Measurements from ENCODE around the gene PLK3.
"Not testable (repeated sequence)": the region's sequence is repeated elsewhere in the genome, so short reads cannot be mapped to it uniquely, and the experiment has no call there.

The PLK3 gene

DNA sequence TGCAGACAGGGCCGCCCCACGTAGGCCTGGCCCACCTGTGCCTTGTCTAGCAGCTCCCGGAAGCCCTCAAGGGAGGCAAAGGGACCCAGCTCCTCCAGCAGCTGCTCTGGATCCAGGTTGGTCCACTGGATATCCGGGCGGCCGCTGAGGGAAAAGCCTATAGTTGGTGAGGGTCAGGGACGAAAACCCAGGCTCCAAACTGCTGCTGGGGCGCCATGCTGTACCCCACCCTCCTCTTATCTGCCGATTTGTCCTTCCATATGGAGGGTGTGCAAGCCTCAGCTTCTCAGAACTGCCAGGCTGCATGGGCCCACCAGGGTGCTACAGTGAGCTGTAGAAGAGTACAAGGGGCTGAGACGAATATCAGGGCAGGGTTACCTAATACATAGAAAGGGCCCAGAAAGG is 30.7 kb downstream of the PLK3 start:
- in situ Hi-C loops (cut with HindIII; ENCODE audit: low sequenced_read_pairs), result no loop called here

DNA sequence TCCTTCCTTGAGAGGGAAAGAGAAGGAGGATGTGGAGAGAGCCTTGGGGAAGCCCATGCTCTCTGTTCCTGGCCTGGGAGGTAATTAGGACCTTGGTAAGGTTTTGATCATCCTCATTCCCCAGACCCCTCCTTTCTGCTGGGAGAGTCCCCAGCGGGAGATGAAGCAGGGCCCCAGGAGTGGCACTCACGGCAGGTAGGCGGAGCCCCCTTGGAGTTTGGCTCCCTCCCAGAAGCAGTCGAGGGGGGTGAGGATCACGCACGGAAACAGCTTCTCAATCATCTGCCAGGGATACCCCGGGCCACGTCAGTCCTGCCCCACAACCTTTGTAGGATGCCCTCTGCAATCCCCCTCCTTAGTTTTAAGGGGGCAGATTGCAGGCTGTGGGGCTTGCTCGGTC is 31.3 kb downstream of the PLK3 start:
- TF ChIP-seq, protein P1, sequence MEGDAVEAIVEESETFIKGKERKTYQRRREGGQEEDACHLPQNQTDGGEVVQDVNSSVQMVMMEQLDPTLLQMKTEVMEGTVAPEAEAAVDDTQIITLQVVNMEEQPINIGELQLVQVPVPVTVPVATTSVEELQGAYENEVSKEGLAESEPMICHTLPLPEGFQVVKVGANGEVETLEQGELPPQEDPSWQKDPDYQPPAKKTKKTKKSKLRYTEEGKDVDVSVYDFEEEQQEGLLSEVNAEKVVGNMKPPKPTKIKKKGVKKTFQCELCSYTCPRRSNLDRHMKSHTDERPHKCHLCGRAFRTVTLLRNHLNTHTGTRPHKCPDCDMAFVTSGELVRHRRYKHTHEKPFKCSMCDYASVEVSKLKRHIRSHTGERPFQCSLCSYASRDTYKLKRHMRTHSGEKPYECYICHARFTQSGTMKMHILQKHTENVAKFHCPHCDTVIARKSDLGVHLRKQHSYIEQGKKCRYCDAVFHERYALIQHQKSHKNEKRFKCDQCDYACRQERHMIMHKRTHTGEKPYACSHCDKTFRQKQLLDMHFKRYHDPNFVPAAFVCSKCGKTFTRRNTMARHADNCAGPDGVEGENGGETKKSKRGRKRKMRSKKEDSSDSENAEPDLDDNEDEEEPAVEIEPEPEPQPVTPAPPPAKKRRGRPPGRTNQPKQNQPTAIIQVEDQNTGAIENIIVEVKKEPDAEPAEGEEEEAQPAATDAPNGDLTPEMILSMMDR (IDR thresholded peaks at IDR 0.05; ENCODE audit: low read depth, low read length), result no peak
- H3K4me3 ChIP-seq (ENCODE audit: low read depth, low read length), result no peak overlapping the region
- DNase-seq (ENCODE audit: low read depth, low spot score), result no peak
- in situ Hi-C loops (cut with HindIII; ENCODE audit: low sequenced_read_pairs), result no loop called here

More for the DNA sequence above, 30.7 kb downstream of the PLK3 start:
- no peak for DNase-seq (ENCODE audit: low read depth, low spot score)
- no peak overlapping the region for H3K4me3 ChIP-seq (ENCODE audit: low read depth, low read length)
- TF ChIP-seq, protein P1 (IDR thresholded peaks at IDR 0.05; ENCODE audit: low read depth, low read length), result no peak

DNA sequence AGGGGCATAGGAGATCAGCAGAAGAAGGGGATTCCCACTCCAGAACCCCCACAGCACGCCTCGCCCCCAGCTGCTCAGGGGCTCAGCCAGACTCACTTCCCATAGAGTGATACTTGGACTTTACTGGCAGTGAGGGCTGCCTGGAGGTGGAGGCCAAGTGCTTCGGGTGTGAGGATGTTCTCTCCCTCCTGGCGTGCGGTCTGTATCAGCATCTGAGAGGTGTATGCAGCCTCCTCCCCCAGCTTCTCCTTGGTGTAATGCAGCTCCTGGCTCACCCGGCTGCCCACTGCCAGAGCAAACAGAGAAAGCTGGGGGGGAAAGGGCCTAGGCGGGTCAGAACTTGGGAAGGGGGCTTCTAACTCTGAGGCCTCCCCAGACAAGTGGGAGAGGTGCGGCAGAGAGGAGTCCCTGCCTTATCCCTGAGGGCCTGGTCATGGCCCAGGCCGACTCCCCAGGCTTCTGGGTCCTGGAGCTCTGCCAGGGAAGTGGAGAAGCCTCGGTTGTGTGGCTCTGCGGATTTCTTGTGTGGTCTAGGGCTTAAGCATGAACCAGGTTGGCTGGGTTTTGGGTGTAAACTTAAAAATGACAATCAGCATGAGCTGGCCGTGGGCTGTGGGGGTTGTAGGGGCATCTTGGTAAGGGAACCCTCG is 32.0 kb downstream of the PLK3 start:
- in situ Hi-C loops (cut with HindIII; ENCODE audit: low sequenced_read_pairs), result no loop called here
- TF ChIP-seq, protein P1 (IDR thresholded peaks at IDR 0.05; ENCODE audit: low read depth, low read length), result no peak
- DNase-seq (ENCODE audit: low read depth, low spot score), result no peak
- H3K4me3 ChIP-seq (ENCODE audit: low read depth, low read length), result no peak overlapping the region

DNA sequence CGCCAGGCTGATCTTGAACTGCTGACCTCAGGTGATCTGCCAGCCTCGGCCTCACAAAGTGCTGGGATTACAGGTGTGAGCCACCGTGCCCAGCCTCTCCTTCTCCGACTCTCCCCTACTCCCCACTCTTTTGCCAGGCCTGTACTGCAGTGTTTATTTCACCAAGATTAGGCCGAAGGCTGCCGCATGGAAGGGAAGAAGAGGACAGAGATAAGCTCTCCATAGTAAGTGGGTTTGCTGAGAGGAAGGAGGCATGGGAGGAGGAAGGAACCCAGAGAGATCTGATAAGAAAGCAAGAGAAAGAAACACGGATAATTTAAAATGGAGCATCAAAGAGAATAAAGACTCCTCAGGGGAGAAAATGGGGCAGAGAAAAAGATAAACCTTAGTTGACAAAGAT is 34.2 kb downstream of the PLK3 start:
- in situ Hi-C loops (cut with HindIII; ENCODE audit: low sequenced_read_pairs), result no loop called here

DNA sequence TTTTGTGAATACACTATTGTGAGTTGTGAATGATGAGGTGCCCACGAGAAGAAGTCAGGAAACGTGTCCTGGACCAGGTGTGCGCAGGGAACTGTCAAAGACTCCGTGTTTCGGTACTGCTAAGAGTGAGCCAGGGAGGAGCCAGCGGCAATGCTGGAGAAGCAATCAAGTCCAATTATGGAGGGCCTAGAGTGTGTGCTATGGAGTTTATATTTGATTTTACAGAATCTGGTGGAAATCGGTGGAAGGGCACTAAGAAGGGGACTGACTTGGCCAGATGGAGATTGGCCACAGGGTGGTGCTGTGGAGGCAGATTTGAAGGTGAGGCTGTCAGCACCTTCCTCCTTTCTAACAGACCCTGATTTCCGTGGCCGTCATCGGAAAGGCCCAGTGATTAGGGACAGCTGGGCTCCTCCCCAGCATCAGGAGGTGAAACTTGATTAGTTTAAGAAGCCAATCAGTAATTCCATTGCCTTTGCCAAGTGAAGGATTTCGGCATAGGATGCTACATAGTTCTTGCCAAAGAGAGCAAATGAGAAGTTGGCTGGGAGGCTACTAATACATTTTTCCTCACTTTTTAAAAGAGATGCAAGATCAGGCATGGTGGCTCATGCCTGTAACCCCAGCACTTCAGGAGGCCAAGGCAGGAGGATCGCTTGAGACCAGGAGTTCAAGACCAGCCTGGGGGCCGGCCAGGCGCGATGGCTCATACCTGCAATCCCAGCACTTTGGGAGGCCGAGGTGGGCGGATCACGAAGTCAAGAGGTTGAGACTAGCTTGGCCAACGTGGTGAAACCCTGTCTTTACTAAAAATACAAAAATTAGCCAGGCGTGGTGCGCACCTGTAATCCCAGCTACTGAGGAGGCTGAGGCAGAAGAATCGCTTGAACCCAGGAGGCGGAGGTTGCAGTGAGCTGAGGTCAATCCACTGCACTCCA is 35.8 kb downstream of the PLK3 start:
- peak; percentile 84 for DNase-seq (ENCODE audit: low read depth, low spot score)
- no peak overlapping the region for H3K4me3 ChIP-seq (ENCODE audit: low read depth, low read length)
- TF ChIP-seq, protein P1 (IDR thresholded peaks at IDR 0.05; ENCODE audit: low read depth, low read length), result peak; percentile 91
- in situ Hi-C loops (cut with HindIII; ENCODE audit: low sequenced_read_pairs), result no loop called here

More for the DNA sequence above, 34.2 kb downstream of the PLK3 start:
- no peak for DNase-seq (ENCODE audit: low read depth, low spot score)
- no peak overlapping the region for H3K4me3 ChIP-seq (ENCODE audit: low read depth, low read length)
- TF ChIP-seq, protein P1 (IDR thresholded peaks at IDR 0.05; ENCODE audit: low read depth, low read length), result no peak

DNA sequence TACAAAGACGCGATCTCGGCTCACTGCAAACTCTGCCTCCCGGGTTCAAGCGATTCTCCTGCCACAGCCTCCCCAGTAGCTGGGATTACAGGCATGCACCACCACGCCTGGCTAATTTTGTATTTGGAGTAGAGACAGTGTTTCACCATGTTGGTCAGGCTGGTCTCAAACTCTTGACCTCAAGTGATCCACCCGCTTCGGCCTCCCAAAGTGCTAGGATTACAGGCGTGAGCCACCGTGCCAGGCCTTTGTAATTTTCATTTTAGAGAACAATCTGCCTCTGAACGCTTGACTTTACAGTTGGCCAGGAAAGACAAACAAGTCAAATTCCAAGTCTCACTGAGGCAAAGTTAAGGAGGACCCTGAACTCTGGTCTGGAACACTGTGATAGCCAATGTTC is 38.1 kb downstream of the PLK3 start:
- H3K4me3 ChIP-seq (ENCODE audit: low read depth, low read length); DNase-seq (ENCODE audit: low read depth, low spot score); in situ Hi-C loops (cut with HindIII; ENCODE audit: low sequenced_read_pairs): not testable (repeated sequence)

DNA sequence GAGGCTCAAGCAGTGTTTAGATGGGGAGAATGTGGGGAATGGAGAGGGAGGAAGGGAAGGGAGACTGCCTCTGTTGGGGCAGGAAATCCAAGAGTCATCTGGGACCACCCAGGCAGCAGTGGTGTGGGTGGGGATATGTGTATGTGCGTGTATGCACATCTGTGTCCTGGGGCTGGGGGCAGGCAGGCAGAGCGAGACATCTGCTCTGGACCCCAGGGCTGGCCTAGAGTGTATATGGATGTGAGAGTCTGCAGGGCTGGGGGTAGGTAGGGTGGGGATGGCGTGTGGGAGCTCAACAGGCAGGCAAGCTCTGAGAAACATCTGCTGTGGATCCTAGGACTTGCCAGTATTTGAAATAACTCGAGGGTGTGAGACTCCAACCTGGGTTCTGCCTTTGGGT is 39.4 kb downstream of the PLK3 start:
- no peak overlapping the region for H3K4me3 ChIP-seq (ENCODE audit: low read depth, low read length)
- no peak for DNase-seq (ENCODE audit: low read depth, low spot score)
- in situ Hi-C loops (cut with HindIII; ENCODE audit: low sequenced_read_pairs), result no loop called here
- TF ChIP-seq, protein P1 (IDR thresholded peaks at IDR 0.05; ENCODE audit: low read depth, low read length), result no peak

Data from astrocyte of the spinal cord (primary cell).